ENCODE results near the gene AFM. TPM values are rescaled to one million over a fixed set of nuclear protein-coding genes. Genes with fewer than 3 reads are reported as not detected.

AFM gene
- total RNA-seq, 6 experiments from 2014 or later: 129 to 320 (median 169) TPM

DNA sequence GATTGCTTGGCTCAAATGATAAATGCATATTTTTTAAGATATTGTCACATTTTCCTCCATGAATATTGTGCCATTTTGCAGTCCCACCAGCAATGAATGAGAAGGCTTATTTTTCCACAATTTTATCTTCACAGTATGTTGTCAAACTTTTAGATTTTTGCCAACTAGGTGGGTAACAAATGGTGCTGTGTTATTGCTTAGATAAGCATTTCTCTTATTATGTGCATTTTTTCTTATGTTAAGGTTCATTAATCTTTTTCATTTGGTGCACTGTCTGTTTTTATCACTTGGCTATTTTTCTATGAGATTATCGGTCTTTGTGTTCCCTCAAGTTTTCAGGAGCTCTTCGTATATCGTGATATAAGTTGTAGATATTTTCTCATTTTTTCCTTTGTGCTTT is 13.4 kb upstream of the AFM start:
- no peaks in the 10 kb centered on the region for H3K36me3 ChIP-seq
- H3K27ac ChIP-seq: no peak overlapping the region
- DNase-seq (no peak), ATAC-seq (no peak)
- H3K27me3 ChIP-seq: no peaks in the 10 kb centered on the region
- H3K4me1 ChIP-seq: no peaks in the 10 kb centered on the region
- TF ChIP-seq POLR2A (IDR thresholded peaks at IDR 0.05) (no peak), CTCF (IDR thresholded peaks at IDR 0.05) (no peak)
- H3K9me3 ChIP-seq: no peaks in the 10 kb centered on the region
- no peak overlapping the region for H3K4me3 ChIP-seq
- WGBS (ENCODE audit: insufficient coverage, low coverage, low lambda C conversion rate, missing lambda C conversion rate): 95% methylated on average over 3 of the region's 3 CpGs
- intact Hi-C loops (cut with DNase I): no loop called here

- no peak for DNase-seq
- Histone ChIP-seq H3K27ac (no peak overlapping the region), H3K4me1 (no peaks in the 10 kb centered on the region), H3K36me3 (no peaks in the 10 kb centered on the region), H3K9me3 (no peaks in the 10 kb centered on the region), H3K27me3 (no peaks in the 10 kb centered on the region), H3K4me3 (no peak overlapping the region)
- no peak for ATAC-seq
- intact Hi-C loops (cut with DNase I): no loop called here
- 85% methylated on average over 1 of the region's 1 CpG for WGBS (ENCODE audit: insufficient coverage, low coverage, low lambda C conversion rate, missing lambda C conversion rate)
- no peak for TF ChIP-seq POLR2A (IDR thresholded peaks at IDR 0.05)
Observed at GRCh38 chr4:73470728-73471127, 10.8 kb upstream of the AFM start.

GRCh38 chr4:73477176-73477575 is 4.4 kb upstream of the AFM start:
- peak in 1 of 3 donors; percentile 48 for DNase-seq
- H3K4me1 ChIP-seq: peaks cover 0 to 23% (median 2%) of the 10 kb centered on the region in 4 donors
- no peaks in the 10 kb centered on the region for H3K36me3 ChIP-seq
- 44% methylated on average over 2 of the region's 11 CpGs for WGBS (ENCODE audit: insufficient coverage, low coverage, low lambda C conversion rate, missing lambda C conversion rate)
- no peaks in the 10 kb centered on the region for H3K9me3 ChIP-seq
- no peak overlapping the region for H3K27ac ChIP-seq
- TF ChIP-seq POLR2A (IDR thresholded peaks at IDR 0.05) (no peak), CTCF (IDR thresholded peaks at IDR 0.05) (no peak)
- ATAC-seq: no peak
- H3K27me3 ChIP-seq: no peaks in the 10 kb centered on the region
- intact Hi-C loops (cut with DNase I): no loop called here
- no peak overlapping the region for H3K4me3 ChIP-seq

GRCh38 chr4:73479323-73479722 is 2.2 kb upstream of the AFM start:
- no peaks in the 10 kb centered on the region for H3K9me3 ChIP-seq
- peaks cover 0 to 2% (median under 1%) of the 10 kb centered on the region in 4 donors for H3K36me3 ChIP-seq
- WGBS (ENCODE audit: insufficient coverage, low coverage, low lambda C conversion rate, missing lambda C conversion rate): 29% methylated on average over 1 of the region's 1 CpG
- intact Hi-C loops (cut with DNase I): no loop called here
- peak; percentile 38 to 63 (median 48) for ATAC-seq
- peak overlapping the region in 1 of 3 donors; percentile 88 for H3K27ac ChIP-seq
- H3K4me3 ChIP-seq: no peak overlapping the region
- H3K4me1 ChIP-seq: peaks cover 0 to 23% (median 2%) of the 10 kb centered on the region in 4 donors
- no peak for TF ChIP-seq CTCF (IDR thresholded peaks at IDR 0.05)
- DNase-seq: no peak
- no peaks in the 10 kb centered on the region for H3K27me3 ChIP-seq

- no peak for TF ChIP-seq POLR2A (IDR thresholded peaks at IDR 0.05)
- TF ChIP-seq CTCF (IDR thresholded peaks at IDR 0.05): no peak
- Histone ChIP-seq H3K4me3 (no peak overlapping the region), H3K9me3 (no peaks in the 10 kb centered on the region), H3K27me3 (no peaks in the 10 kb centered on the region), H3K4me1 (peaks cover 0 to 42% (median 0%) of the 10 kb centered on the region in 4 donors), H3K27ac (peak overlapping the region in 1 of 3 donors; percentile 88), H3K36me3 (peaks cover 0 to 55% (median 15%) of the 10 kb centered on the region in 4 donors)
- ATAC-seq (no peak), DNase-seq (no peak)
- intact Hi-C loops (cut with DNase I): no loop called here
Observed at GRCh38 chr4:73485085-73485484, 3.5 kb downstream of the AFM start.
